Neuronal stem cell (in vitro differentiated cells): ENCODE results near the gene RPS6KB1.

Source experiments
- DNase-seq: peaks from one replicate; pipeline ENCODE4 v3.0.0-alpha.2; 2013; ENCODE audit warnings: low spot score
- H2AFZ ChIP-seq: one replicate; pipeline ENCODE4 v1.6.1; 2013; ENCODE audit warnings: mild to moderate bottlenecking, low read length, inconsistent platforms
- H2AK5ac ChIP-seq: 2 replicates; pipeline ENCODE4 v1.6.1; 2013; ENCODE audit warnings: low read depth, mild to moderate bottlenecking, inconsistent platforms, low read length, moderate library complexity, mixed read lengths
- H2BK120ac ChIP-seq: 2 replicates; pipeline ENCODE4 v1.6.1; 2013; ENCODE audit warnings: low read depth, mild to moderate bottlenecking, inconsistent platforms, low read length, moderate library complexity, mixed read lengths
- H2BK12ac ChIP-seq: one replicate; pipeline ENCODE4 v1.6.1; 2013; ENCODE audit warnings: low read length, inconsistent platforms
- H2BK15ac ChIP-seq: 2 replicates; pipeline ENCODE4 v1.6.1; 2013; ENCODE audit warnings: mild to moderate bottlenecking, low read length, inconsistent platforms, mixed read lengths
- H2BK5ac ChIP-seq: one replicate; pipeline ENCODE4 v1.6.1; 2013; ENCODE audit warnings: inconsistent platforms, mild to moderate bottlenecking, low read length, moderate library complexity
- H3K14ac ChIP-seq: one replicate; pipeline ENCODE4 v1.6.1; 2013; ENCODE audit warnings: low read length, inconsistent platforms
- H3K18ac ChIP-seq: 2 replicates; pipeline ENCODE4 v1.6.1; 2013; ENCODE audit warnings: low read length, inconsistent platforms
- H3K23ac ChIP-seq: 2 replicates; pipeline ENCODE4 v1.6.1; 2013; ENCODE audit warnings: low read depth, mild to moderate bottlenecking, mixed read lengths, low read length, inconsistent platforms; ENCODE audit not compliant: poor library complexity
- H3K27ac ChIP-seq: replicated peaks from 3 replicates; pipeline ENCODE4 v1.5.1; 2013; ENCODE audit warnings: low read length, inconsistent platforms
- H3K27me3 ChIP-seq, 3 experiments: 2 replicates each; pipeline ENCODE4 v1.6.1; 2013; ENCODE audit warnings: low read length in 3 of 3, mild to moderate bottlenecking in 2 of 3, inconsistent platforms in 1 of 3, low read depth in 1 of 3, mixed read lengths in 1 of 3, moderate library complexity in 1 of 3; ENCODE audit not compliant: control insufficient read depth in 3 of 3, insufficient read depth in 3 of 3
- H3K36me3 ChIP-seq, 2 donors: replicated peaks in 1 of 2; 2 replicates each; pipeline ENCODE4 v1.6.1; 2013; ENCODE audit warnings: low read length in 2 of 2; ENCODE audit not compliant: control insufficient read depth in 2 of 2, insufficient read depth in 2 of 2
- H3K4ac ChIP-seq: 2 replicates; pipeline ENCODE4 v1.6.1; 2013; ENCODE audit warnings: inconsistent platforms, mild to moderate bottlenecking, low read length, moderate library complexity
- H3K4me1 ChIP-seq, 2 donors: 1 replicate in 1 of 2; 2 replicates in 1 of 2; pipeline ENCODE4 v1.6.1; 2013; ENCODE audit warnings: low read length in 2 of 2, low read depth in 1 of 2; ENCODE audit not compliant: control insufficient read depth in 2 of 2, insufficient read depth in 1 of 2
- H3K4me2 ChIP-seq: one replicate; pipeline ENCODE4 v1.6.1; 2013; ENCODE audit warnings: mild to moderate bottlenecking, low read length, inconsistent platforms; ENCODE audit not compliant: insufficient read depth, poor library complexity, severe bottlenecking
- H3K4me3 ChIP-seq, 2 donors: 2 replicates each; pipeline ENCODE4 v1.5.1; 2013; ENCODE audit warnings: low read length in 2 of 2, mild to moderate bottlenecking in 2 of 2, inconsistent platforms in 1 of 2, moderate library complexity in 1 of 2
- H3K79me1 ChIP-seq: one replicate; pipeline ENCODE4 v1.6.1; 2013; ENCODE audit warnings: low read depth, mild to moderate bottlenecking, inconsistent platforms, low read length, moderate library complexity
- H3K9ac ChIP-seq: one replicate; pipeline ENCODE4 v1.6.1; 2013; ENCODE audit warnings: mild to moderate bottlenecking, low read depth, low read length, inconsistent platforms; ENCODE audit not compliant: poor library complexity
- H3K9me3 ChIP-seq, 2 donors: replicated peaks in 1 of 2; 2 replicates each; pipeline versions ENCODE3 to v1.6.1; 2013; ENCODE audit warnings: low read length in 2 of 2, mild to moderate bottlenecking in 2 of 2, inconsistent platforms in 1 of 2, low read depth in 1 of 2, mixed read lengths in 1 of 2, moderate library complexity in 1 of 2; ENCODE audit not compliant: control insufficient read depth in 2 of 2, insufficient read depth in 1 of 2
- H4K8ac ChIP-seq: one replicate; pipeline ENCODE4 v1.6.1; 2013; ENCODE audit warnings: low read depth, mild to moderate bottlenecking, inconsistent platforms, low read length, moderate library complexity
- H4K91ac ChIP-seq: one replicate; pipeline ENCODE4 v1.6.1; 2013; ENCODE audit warnings: low read length, low read depth, mild to moderate bottlenecking, inconsistent platforms; ENCODE audit not compliant: poor library complexity
- WGBS, 2 donors: extraction: QIAGEN DNeasy Blood & Tissue Kit; methylation state at CpG; one replicate each; pipeline ENCODE4 v1.1.7; 2013; ENCODE audit warnings: missing lambda C conversion rate in 2 of 2, mixed read lengths in 1 of 2; ENCODE audit not compliant: insufficient read length in 2 of 2, insufficient replicate concordance in 1 of 2; ENCODE audit errors: extremely low coverage in 2 of 2; 5-methylcytosine and 5-hydroxymethylcytosine counted together

RPS6KB1 gene

DNA sequence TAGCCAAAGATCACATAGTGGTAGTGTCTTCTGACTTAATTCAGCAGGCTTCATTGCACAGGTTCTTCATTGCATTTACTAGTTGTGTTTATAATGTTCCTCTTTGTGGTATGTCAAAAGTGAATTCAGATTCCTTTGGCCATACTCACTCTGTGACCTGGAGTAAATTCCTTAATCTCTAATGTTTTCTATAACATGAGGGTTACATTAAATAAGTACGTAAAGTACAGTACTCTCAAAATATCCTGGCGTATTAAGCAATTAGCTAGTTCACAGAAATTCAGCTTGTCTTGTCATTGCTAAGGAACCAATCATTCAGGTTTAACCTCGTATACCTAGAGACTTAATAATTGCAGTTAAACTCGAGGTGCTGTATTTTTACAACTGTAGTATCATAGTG, 4.2 kb downstream of the RPS6KB1 start:
- Histone ChIP-seq H2AFZ (no peak overlapping the region), H2BK5ac (no peak overlapping the region), H3K9ac (no peak overlapping the region), H3K18ac (no peak overlapping the region), H3K27me3 (no peaks in the 10 kb centered on the region), H3K36me3 (no peaks in the 10 kb centered on the region), H3K4me3 (no peak overlapping the region), H2BK120ac (no peak overlapping the region), H3K23ac (no peak overlapping the region), H3K14ac (no peak overlapping the region), H4K91ac (no peak overlapping the region), H3K27ac (no peak overlapping the region), H2BK15ac (no peak overlapping the region), H3K4ac (no peak overlapping the region), H3K9me3 (no peaks in the 10 kb centered on the region), H4K8ac (no peak overlapping the region), H3K4me2 (no peak overlapping the region), H3K4me1 (peaks cover 0 to 4% of the 10 kb centered on the region in 2 donors), H2BK12ac (no peak overlapping the region), H2AK5ac (no peak overlapping the region), H3K79me1 (peaks cover 4% of the 10 kb centered on the region)
- no peak for DNase-seq
- no CpG with 5 or more reads among the region's 4 CpGs for WGBS, 2 donors

DNA sequence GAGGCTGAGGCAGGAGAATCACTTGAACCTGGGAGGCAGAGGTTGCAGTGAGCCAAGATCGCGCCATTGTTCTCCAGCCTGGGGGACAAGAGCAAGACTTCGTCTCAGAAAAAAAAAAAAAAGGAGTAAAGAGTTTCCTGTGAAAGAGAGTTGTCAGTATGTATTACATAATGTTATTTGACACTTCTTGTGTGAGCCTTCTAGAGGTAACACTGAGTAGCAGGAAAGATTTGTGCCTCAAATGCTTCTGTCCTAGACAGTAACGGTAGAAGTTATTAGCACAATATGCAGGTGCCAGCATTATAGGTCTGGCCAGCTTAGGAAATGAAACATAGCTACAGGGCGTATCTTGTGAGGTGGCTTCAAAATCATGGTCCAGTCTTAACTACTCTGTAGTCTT, 6.2 kb downstream of the RPS6KB1 start:
- no peak overlapping the region for H3K14ac ChIP-seq
- no peaks in the 10 kb centered on the region for H3K27me3 ChIP-seq
- no peak overlapping the region for H3K4me2 ChIP-seq
- no peak overlapping the region for H2BK15ac ChIP-seq
- no peaks in the 10 kb centered on the region for H3K9me3 ChIP-seq
- H3K23ac ChIP-seq, result no peak overlapping the region
- no peak overlapping the region for H3K4me3 ChIP-seq
- no peak overlapping the region for H3K9ac ChIP-seq
- H2BK12ac ChIP-seq, result no peak overlapping the region
- no peak overlapping the region for H3K4ac ChIP-seq
- no peak overlapping the region for H3K18ac ChIP-seq
- DNase-seq, result no peak
- H2BK5ac ChIP-seq, result no peak overlapping the region
- H2BK120ac ChIP-seq, result no peak overlapping the region
- no peak overlapping the region for H4K8ac ChIP-seq
- peaks cover 0 to 2% of the 10 kb centered on the region in 2 donors for H3K4me1 ChIP-seq
- H3K36me3 ChIP-seq, result no peaks in the 10 kb centered on the region
- no peak overlapping the region for H3K27ac ChIP-seq
- H2AK5ac ChIP-seq, result no peak overlapping the region
- no CpG with 5 or more reads among the region's 5 CpGs for WGBS, 2 donors
- H3K79me1 ChIP-seq, result peaks cover 3% of the 10 kb centered on the region
- no peak overlapping the region for H4K91ac ChIP-seq
- no peak overlapping the region for H2AFZ ChIP-seq

DNA sequence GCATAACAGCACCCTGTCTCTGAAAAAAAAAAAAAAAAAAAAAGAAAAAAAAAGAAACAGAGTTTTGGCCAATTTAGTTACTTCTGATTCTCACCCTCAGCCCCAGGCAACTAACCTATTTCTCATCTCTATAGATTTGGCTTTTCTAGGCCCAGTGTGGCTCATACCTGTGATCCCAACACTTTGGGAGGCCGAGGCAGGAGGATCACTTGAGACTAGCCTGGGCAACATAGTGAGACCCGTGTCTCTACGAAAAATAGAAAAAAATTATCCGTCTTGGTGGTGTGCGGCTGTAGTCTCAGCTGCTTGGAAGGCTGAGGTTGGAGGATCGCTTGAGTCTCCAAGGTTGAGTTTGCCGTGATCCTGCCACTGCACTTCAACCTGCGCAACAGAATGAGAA, 8.7 kb downstream of the RPS6KB1 start:
- H3K14ac ChIP-seq, result no peak overlapping the region
- WGBS, 2 donors, result no CpG with 5 or more reads among the region's 8 CpGs
- H3K9me3 ChIP-seq, result peaks cover 0 to 4% of the 10 kb centered on the region in 2 donors
- H3K4ac ChIP-seq, result no peak overlapping the region
- H2BK12ac ChIP-seq, result no peak overlapping the region
- no peak overlapping the region for H2BK15ac ChIP-seq
- no peak overlapping the region for H2BK120ac ChIP-seq
- H3K36me3 ChIP-seq, result no peaks in the 10 kb centered on the region
- H4K8ac ChIP-seq, result no peak overlapping the region
- no peak overlapping the region for H2AFZ ChIP-seq
- no peak overlapping the region for H3K4me3 ChIP-seq
- H2BK5ac ChIP-seq, result no peak overlapping the region
- H3K18ac ChIP-seq, result no peak overlapping the region
- no peak for DNase-seq
- no peak overlapping the region for H2AK5ac ChIP-seq
- no peak overlapping the region for H4K91ac ChIP-seq
- no peak overlapping the region for H3K4me2 ChIP-seq
- H3K4me1 ChIP-seq, result no peaks in the 10 kb centered on the region
- no peaks in the 10 kb centered on the region for H3K27me3 ChIP-seq
- no peak overlapping the region for H3K27ac ChIP-seq
- H3K79me1 ChIP-seq, result peaks cover 3% of the 10 kb centered on the region
- H3K9ac ChIP-seq, result no peak overlapping the region
- no peak overlapping the region for H3K23ac ChIP-seq

GRCh38 chr17:59903455-59903854, 10.5 kb downstream of the RPS6KB1 start:
- no peak overlapping the region for H4K8ac ChIP-seq

More at GRCh38 chr17:59903455-59903854, 10.5 kb downstream of the RPS6KB1 start:
- Histone ChIP-seq H3K4me1 (no peaks in the 10 kb centered on the region), H3K4ac (no peak overlapping the region), H4K91ac (no peak overlapping the region), H2BK5ac (no peak overlapping the region), H3K9me3 (peaks cover 0 to 4% of the 10 kb centered on the region in 2 donors), H2BK120ac (no peak overlapping the region), H3K4me2 (no peak overlapping the region), H3K9ac (no peak overlapping the region), H3K79me1 (peaks cover 3% of the 10 kb centered on the region), H2AFZ (no peak overlapping the region), H3K27me3 (no peaks in the 10 kb centered on the region), H3K4me3 (no peak overlapping the region), H2BK12ac (no peak overlapping the region), H3K23ac (no peak overlapping the region), H2AK5ac (no peak overlapping the region), H2BK15ac (no peak overlapping the region), H3K36me3 (no peaks in the 10 kb centered on the region), H3K18ac (no peak overlapping the region), H3K14ac (no peak overlapping the region), H3K27ac (no peak overlapping the region)
- WGBS, 2 donors, result no CpG with 5 or more reads among the region's 2 CpGs
- no peak for DNase-seq
